ENCODE results near the gene BORCS5.
"Not testable (repeated sequence)": the region's sequence is repeated elsewhere in the genome, so short reads cannot be mapped to it uniquely, and the experiment has no call there.

The BORCS5 gene

GRCh38 chr12:12397184-12397583 lies 40.3 kb downstream of the BORCS5 start:
- DNase-seq = no peak

GRCh38 chr12:12398026-12398859 lies 41.4 kb downstream of the BORCS5 start:
- DNase-seq = no peak

GRCh38 chr12:12399161-12399560 lies 42.3 kb downstream of the BORCS5 start:
- no peak for DNase-seq

GRCh38 chr12:12399776-12400305 lies 43.0 kb downstream of the BORCS5 start:
- DNase-seq = no peak

- DNase-seq = no peak
Observed at GRCh38 chr12:12400793-12401192, 43.9 kb downstream of the BORCS5 start.

- no peak for DNase-seq
Observed at GRCh38 chr12:12403264-12404248, 46.7 kb downstream of the BORCS5 start.

GRCh38 chr12:12404297-12404696 lies 47.4 kb downstream of the BORCS5 start:
- no peak for DNase-seq

- DNase-seq = no peak
Observed at GRCh38 chr12:12405882-12406281, 49.0 kb downstream of the BORCS5 start.

GRCh38 chr12:12406762-12407161 lies 49.9 kb downstream of the BORCS5 start:
- no peak for DNase-seq

- no peak for DNase-seq
Observed at GRCh38 chr12:12408265-12408690, 51.4 kb downstream of the BORCS5 start.

- not testable (repeated sequence) for DNase-seq
Observed at GRCh38 chr12:12409337-12409736, 52.5 kb downstream of the BORCS5 start.

GRCh38 chr12:12415886-12416285 lies 59.0 kb downstream of the BORCS5 start:
- DNase-seq = no peak

GRCh38 chr12:12419165-12419564 lies 62.3 kb downstream of the BORCS5 start:
- not testable (repeated sequence) for DNase-seq

- DNase-seq = no peak
Observed at GRCh38 chr12:12423367-12423766, 66.5 kb downstream of the BORCS5 start.

- no peak for DNase-seq
Observed at GRCh38 chr12:12425001-12425400, 68.1 kb downstream of the BORCS5 start.

- no peak for DNase-seq
Observed at GRCh38 chr12:12425616-12426015, 68.7 kb downstream of the BORCS5 start.

- no peak for DNase-seq
Observed at GRCh38 chr12:12427568-12427967, 70.7 kb downstream of the BORCS5 start.

- no peak for DNase-seq
Observed at GRCh38 chr12:12428047-12428446, 71.2 kb downstream of the BORCS5 start.

GRCh38 chr12:12428961-12429657 lies 72.2 kb downstream of the BORCS5 start:
- DNase-seq = no peak

GRCh38 chr12:12432364-12432763 lies 75.5 kb downstream of the BORCS5 start:
- DNase-seq = no peak

GRCh38 chr12:12433203-12433731 lies 76.4 kb downstream of the BORCS5 start:
- DNase-seq = no peak

GRCh38 chr12:12436831-12437345 lies 80.0 kb downstream of the BORCS5 start:
- no peak for DNase-seq
